Breast epithelium (tissue), 4 donors: ENCODE measurements around the gene NINL. TPM values are rescaled to one million over a fixed set of nuclear protein-coding genes. Genes with fewer than 3 reads are reported as not detected.
A peak's percentile ranks its signal among the peaks of the same experiment; 100 is the strongest.

Source experiments
- DNase-seq, 2 donors: peaks; one replicate each; pipeline ENCODE4 v3.0.0-alpha.2; 2019; ENCODE audit warnings: low spot score in 2 of 2
- H3K27ac ChIP-seq, 2 donors: fragments of 200-600 bp; sonication (generic) in 1 of 2; one replicate each; pipeline ENCODE4 v1.5.1; 2016 to 2019; ENCODE audit warnings: mild to moderate bottlenecking in 1 of 2
- H3K27me3 ChIP-seq, 2 donors: fragments of 200-600 bp; sonication (generic) in 1 of 2; one replicate each; pipeline versions ENCODE4 v1.5.1 to v1.6.0; 2017 to 2019; ENCODE audit warnings: control low read depth in 1 of 2, mild to moderate bottlenecking in 1 of 2
- H3K36me3 ChIP-seq: fragments of 200-600 bp; one replicate; pipeline ENCODE4 v1.5.1; 2019
- H3K4me1 ChIP-seq, 2 donors: fragments of 200-600 bp; sonication (generic); one replicate each; pipeline ENCODE4 v1.5.1; 2016 to 2019; ENCODE audit warnings: control low read depth in 1 of 2
- H3K4me3 ChIP-seq, 3 donors: fragments of 200-600 bp; sonication (generic); 1 replicate in 2 of 3; 2 replicates in 1 of 3; pipeline ENCODE4 v1.5.1; 2016 to 2019; ENCODE audit warnings: mild to moderate bottlenecking in 3 of 3, moderate library complexity in 2 of 3
- H3K9me3 ChIP-seq, 2 donors: fragments of 200-600 bp; sonication (generic) in 1 of 2; one replicate each; pipeline ENCODE4 v1.5.1; 2016 to 2019; ENCODE audit warnings: control low read depth in 1 of 2
- CTCF ChIP-seq, 3 donors: fragments of 450-650 bp; IDR thresholded peaks; one replicate each; pipeline ENCODE4 v1.5.1; 2016 to 2017; ENCODE audit warnings: antibody characterized with exemption in 3 of 3, mild to moderate bottlenecking in 3 of 3, moderate library complexity in 3 of 3
- POLR2A ChIP-seq: fragments of 450-650 bp; IDR thresholded peaks from one replicate; pipeline ENCODE4 v1.6.1; 2016; ENCODE audit warnings: antibody characterized with exemption, mild to moderate bottlenecking, moderate library complexity
- POLR2AphosphoS5 ChIP-seq, 3 donors: sonication (generic); formaldehyde crosslinking; IDR thresholded peaks; one replicate each; pipeline ENCODE4 v1.6.1; 2017; ENCODE audit warnings: antibody characterized with exemption in 3 of 3
- intact Hi-C: fragments of 100-400 bp; cut with DNase I; formaldehyde crosslinking; loops from one replicate; pipeline ENCODE4 v1.15.1; 2023; ENCODE audit warnings: low total_unique reads
- total RNA-seq, 3 donors: library from RNA; depleted of rRNA; stranded (reverse); fragments of >200 nt; gene quantifications; one replicate each; pipeline ENCODE4 v1.1.0, GENCODE V29; 2016

Gene NINL
- total RNA-seq, 3 donors from 2014 or later: 6.9 to 15.5 (median 12.8) TPM

GRCh38 chr20:25537890-25538289, 47.4 kb downstream of the NINL start:
- Histone ChIP-seq H3K36me3 (no peaks in the 10 kb centered on the region), H3K27me3 (no peaks in the 10 kb centered on the region), H3K4me1 (no peaks in the 10 kb centered on the region), H3K27ac (no peak overlapping the region), H3K9me3 (no peaks in the 10 kb centered on the region), H3K4me3 (no peak overlapping the region)
- TF ChIP-seq CTCF (IDR thresholded peaks at IDR 0.05): no peak
- no peak for TF ChIP-seq POLR2AphosphoS5 (IDR thresholded peaks at IDR 0.05)
- no peak for TF ChIP-seq POLR2A
- intact Hi-C loops: no loop called here
- no peak for DNase-seq

- Histone ChIP-seq H3K27me3 (no peaks in the 10 kb centered on the region), H3K27ac (peak overlapping the region in 1 of 2 donors; percentile 57), H3K36me3 (no peaks in the 10 kb centered on the region), H3K4me3 (no peak overlapping the region), H3K9me3 (no peaks in the 10 kb centered on the region), H3K4me1 (no peaks in the 10 kb centered on the region)
- DNase-seq: no peak
- no peak for TF ChIP-seq CTCF (IDR thresholded peaks at IDR 0.05)
- intact Hi-C loops: no loop called here
Observed at GRCh38 chr20:25535762-25536161, 49.6 kb downstream of the NINL start.

DNA sequence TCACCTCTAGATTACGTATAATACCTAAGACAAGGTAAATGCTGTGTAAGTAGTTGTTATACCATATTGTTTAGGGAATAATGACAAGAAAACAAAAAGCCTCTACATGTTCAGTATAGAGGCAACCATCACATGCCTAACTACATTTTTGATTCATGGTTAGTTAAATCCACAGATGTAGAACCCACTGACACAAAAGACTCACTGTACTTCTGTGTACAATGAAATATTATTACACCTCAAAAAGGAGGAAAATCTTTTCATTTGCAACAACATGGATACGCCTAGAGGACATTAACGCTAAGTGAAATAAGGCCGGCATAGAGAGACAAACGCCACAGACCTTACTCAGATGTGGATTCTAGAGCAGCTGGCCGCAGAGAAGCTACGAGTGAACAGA, 50.5 kb downstream of the NINL start:
- TF ChIP-seq POLR2AphosphoS5 (IDR thresholded peaks at IDR 0.05) (no peak), POLR2A (no peak), CTCF (IDR thresholded peaks at IDR 0.05) (no peak)
- H3K36me3 ChIP-seq: no peaks in the 10 kb centered on the region
- no peaks in the 10 kb centered on the region for H3K27me3 ChIP-seq
- DNase-seq: no peak
- intact Hi-C loops: no loop called here
- H3K9me3 ChIP-seq: no peaks in the 10 kb centered on the region
- H3K4me3 ChIP-seq: no peak overlapping the region
- H3K27ac ChIP-seq: no peak overlapping the region
- no peaks in the 10 kb centered on the region for H3K4me1 ChIP-seq

GRCh38 chr20:25533920-25534700, 51.2 kb downstream of the NINL start:
- Histone ChIP-seq H3K4me3 (no peak overlapping the region), H3K4me1 (no peaks in the 10 kb centered on the region), H3K9me3 (no peaks in the 10 kb centered on the region), H3K27me3 (no peaks in the 10 kb centered on the region), H3K27ac (no peak overlapping the region), H3K36me3 (no peaks in the 10 kb centered on the region)
- TF ChIP-seq POLR2AphosphoS5 (IDR thresholded peaks at IDR 0.05) (no peak), POLR2A (no peak), CTCF (IDR thresholded peaks at IDR 0.05) (no peak)
- intact Hi-C loops: no loop called here
- DNase-seq: no peak

DNA sequence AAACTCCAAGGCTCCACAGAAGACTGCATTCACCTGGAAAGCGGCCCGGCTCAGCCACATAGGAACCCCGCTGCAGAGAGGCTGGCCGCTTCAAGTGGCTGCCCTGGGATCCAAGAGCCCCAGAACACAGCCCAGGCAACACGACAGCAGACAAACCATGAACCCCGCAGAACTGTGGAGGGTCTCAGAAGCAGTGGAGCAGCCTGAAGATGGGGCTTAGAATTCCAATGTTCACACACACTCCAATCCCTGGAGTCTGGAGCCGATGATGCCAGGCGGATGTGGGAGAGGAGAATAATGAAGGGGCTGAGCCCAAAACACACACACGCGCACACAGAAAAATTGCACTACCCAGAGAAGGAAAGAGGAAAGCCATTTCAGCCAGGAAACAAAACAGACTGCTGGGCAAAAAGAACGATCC, 52.4 kb downstream of the NINL start:
- H3K27ac ChIP-seq: no peak overlapping the region
- H3K36me3 ChIP-seq: no peaks in the 10 kb centered on the region
- intact Hi-C loops: no loop called here

More for the DNA sequence above, 52.4 kb downstream of the NINL start:
- no peaks in the 10 kb centered on the region for H3K27me3 ChIP-seq
- no peaks in the 10 kb centered on the region for H3K4me1 ChIP-seq
- no peaks in the 10 kb centered on the region for H3K9me3 ChIP-seq
- DNase-seq: no peak
- no peak for TF ChIP-seq CTCF (IDR thresholded peaks at IDR 0.05)
- TF ChIP-seq POLR2A: no peak
- TF ChIP-seq POLR2AphosphoS5 (IDR thresholded peaks at IDR 0.05): no peak
- no peak overlapping the region for H3K4me3 ChIP-seq
